NCI-H446 treated with DMSO at 0.1 percent for 48 hours (cell line): ENCODE results near the gene ANKRD33B.
"Not testable (repeated sequence)": the region's sequence is repeated elsewhere in the genome, so short reads cannot be mapped to it uniquely, and the experiment has no call there.

Experiments
- DNase-seq: peaks from one replicate; lab custom pipeline; 2025; lab: John Stamatoyannopoulos, UW

ANKRD33B gene

GRCh38 chr5:10595293-10595671, 31.4 kb downstream of the ANKRD33B start:
- no peak for DNase-seq

- peak; percentile 79 for DNase-seq
Observed at GRCh38 chr5:10595672-10596309, 31.9 kb downstream of the ANKRD33B start.

GRCh38 chr5:10596310-10596703, 32.4 kb downstream of the ANKRD33B start:
- no peak for DNase-seq

GRCh38 chr5:10596886-10597451, 33.1 kb downstream of the ANKRD33B start:
- DNase-seq, result no peak

- DNase-seq, result no peak
Observed at GRCh38 chr5:10599113-10599512, 35.2 kb downstream of the ANKRD33B start.

- DNase-seq, result no peak
Observed at GRCh38 chr5:10599862-10600284, 36.0 kb downstream of the ANKRD33B start.

GRCh38 chr5:10600626-10601245, 36.9 kb downstream of the ANKRD33B start:
- peak; percentile 83 for DNase-seq

GRCh38 chr5:10601246-10602030, 37.6 kb downstream of the ANKRD33B start:
- DNase-seq, result peak; percentile 99

- DNase-seq, result peak; percentile 58
Observed at GRCh38 chr5:10602031-10602806, 38.3 kb downstream of the ANKRD33B start.

GRCh38 chr5:10604975-10605374, 41.1 kb downstream of the ANKRD33B start:
- no peak for DNase-seq

- DNase-seq, result not testable (repeated sequence)
Observed at GRCh38 chr5:10606632-10607022, 42.8 kb downstream of the ANKRD33B start.

GRCh38 chr5:10607023-10607665, 43.3 kb downstream of the ANKRD33B start:
- DNase-seq, result no peak

- no peak for DNase-seq
Observed at GRCh38 chr5:10607666-10608073, 43.8 kb downstream of the ANKRD33B start.

GRCh38 chr5:10608081-10608480, 44.2 kb downstream of the ANKRD33B start:
- DNase-seq, result not testable (repeated sequence)

GRCh38 chr5:10610058-10610457, 46.2 kb downstream of the ANKRD33B start:
- DNase-seq, result no peak

- no peak for DNase-seq
Observed at GRCh38 chr5:10611290-10611689, 47.4 kb downstream of the ANKRD33B start.

GRCh38 chr5:10612251-10612650, 48.4 kb downstream of the ANKRD33B start:
- DNase-seq, result no peak

- no peak for DNase-seq
Observed at GRCh38 chr5:10615693-10616092, 51.8 kb downstream of the ANKRD33B start.

GRCh38 chr5:10617103-10617502, 53.2 kb downstream of the ANKRD33B start:
- no peak for DNase-seq

- no peak for DNase-seq
Observed at GRCh38 chr5:10618311-10618710, 54.4 kb downstream of the ANKRD33B start.

GRCh38 chr5:10619649-10620048, 55.8 kb downstream of the ANKRD33B start:
- DNase-seq, result no peak
